GM10847 (cell line): ENCODE measurements around the gene NLGN4Y.

ENCODE experiments used
- POLR2A ChIP-seq: IDR thresholded peaks from 2 replicates; pipeline ENCODE4 v1.6.1; 2011; ENCODE audit not compliant: insufficient read length; ENCODE audit errors: extremely low read depth

The NLGN4Y gene

DNA sequence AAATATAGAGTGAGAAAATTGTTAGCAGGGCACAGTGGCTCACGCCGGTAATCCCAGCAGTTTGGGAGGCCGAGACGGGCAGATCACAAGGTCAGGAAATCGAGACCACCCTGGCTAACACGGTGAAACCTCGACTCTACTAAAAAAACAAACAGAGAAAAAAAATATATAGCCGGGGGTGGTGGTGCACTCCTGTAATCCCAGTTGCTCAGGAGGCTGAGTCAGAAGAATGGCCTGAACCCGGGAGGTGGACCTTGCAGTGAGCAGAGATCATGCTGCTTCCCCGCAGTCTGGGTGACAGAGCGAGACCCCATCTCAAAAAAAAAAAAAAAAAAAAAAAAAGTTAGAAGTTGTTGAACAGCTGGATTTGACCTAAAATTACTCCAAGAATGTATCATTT is 269.3 kb downstream of the NLGN4Y start:
- no peak for TF ChIP-seq POLR2A

DNA sequence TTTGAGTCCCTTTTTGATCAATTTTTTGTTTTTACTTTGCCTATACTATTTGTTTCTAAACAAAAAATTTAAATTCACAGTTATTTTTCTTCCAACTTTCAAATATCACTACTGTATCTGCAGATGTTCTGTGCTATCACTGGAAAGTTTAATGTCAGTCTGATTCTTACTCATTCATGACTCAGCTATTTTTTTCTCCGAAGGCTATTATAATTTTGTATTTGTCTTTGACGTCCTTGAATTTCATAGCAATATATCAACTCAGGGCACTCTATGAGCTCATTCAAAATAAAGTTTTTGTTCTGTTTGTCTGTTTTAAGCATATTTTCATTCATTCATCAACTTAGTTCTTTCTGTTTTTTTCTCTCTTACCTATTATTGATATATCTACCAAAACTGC is 273.7 kb downstream of the NLGN4Y start:
- no peak for TF ChIP-seq POLR2A

DNA sequence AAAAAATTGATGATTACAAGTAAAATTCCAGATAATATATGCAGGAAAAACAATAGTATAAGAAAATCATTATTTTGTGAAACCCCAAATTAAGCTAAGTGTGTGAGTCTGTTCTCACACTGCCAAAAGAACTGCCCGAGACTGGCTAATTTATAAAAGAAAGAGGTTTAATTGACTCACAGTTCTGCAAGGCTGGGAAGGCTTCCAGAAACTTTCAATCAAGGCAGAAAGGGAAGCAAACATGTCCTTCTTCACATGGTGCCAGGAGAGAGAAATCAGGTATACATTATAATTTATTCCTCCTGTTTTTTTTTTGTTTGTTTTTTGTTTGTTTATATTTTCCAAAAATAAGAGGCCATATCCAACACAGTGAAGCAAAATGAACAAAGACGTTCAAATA is 276.8 kb downstream of the NLGN4Y start:
- TF ChIP-seq POLR2A = no peak

DNA sequence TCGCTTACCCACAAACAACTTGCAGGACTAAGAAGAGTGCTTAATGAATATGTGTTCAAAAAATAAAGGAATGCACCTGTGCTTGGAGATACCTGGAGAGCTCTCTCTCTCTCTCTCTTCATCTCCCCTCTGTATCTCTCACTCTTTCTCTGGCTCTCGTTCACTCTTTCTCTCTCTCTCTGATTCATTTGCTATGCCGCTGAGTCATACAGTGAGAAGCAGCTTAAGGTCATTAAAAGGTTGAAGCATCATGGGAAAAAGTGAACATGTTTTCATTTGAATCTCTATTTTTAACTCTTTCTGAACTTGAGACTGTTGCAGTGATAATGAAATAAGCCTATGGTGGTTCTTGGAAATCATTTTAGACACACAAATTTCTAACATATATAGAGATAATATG is 277.8 kb downstream of the NLGN4Y start:
- TF ChIP-seq POLR2A = no peak

DNA sequence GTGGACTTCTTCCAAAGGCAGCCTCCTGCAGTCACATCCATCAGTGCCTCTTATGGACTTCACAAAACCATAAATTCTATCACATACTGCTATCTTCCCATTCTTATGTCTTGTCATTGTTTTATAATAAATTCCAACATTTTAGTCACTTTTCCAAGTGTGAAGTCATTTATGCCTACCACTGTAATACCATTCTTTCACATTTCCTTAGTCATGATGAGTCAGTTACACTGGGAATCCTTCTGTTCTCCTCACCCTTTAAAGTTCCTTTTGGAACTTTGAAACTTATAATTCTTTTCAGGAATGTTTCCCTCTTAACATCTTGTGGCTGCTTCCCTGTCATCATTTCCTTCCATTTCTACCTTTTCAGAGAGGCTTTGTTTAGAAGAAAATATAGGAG is 279.7 kb downstream of the NLGN4Y start:
- TF ChIP-seq POLR2A = no peak

DNA sequence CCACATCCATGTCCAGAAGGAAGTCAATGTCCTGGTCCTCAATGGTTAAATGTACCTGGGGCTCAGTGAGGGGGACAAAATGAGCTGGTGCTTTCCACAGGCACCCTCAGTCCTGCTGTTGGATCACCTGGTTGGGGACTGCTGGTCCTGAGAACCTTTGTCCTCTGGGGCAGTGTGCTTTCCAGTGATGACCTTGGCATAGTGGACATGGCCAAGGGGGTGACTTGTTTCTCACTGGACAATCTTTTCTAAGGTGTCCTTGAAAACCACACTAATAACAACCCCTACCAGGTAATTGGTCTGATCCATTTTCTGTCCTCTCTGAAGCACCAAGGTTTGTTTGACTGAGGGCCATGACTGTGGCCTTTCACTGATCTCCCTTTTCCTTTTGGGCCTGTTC is 294.1 kb downstream of the NLGN4Y start:
- TF ChIP-seq POLR2A = no peak

DNA sequence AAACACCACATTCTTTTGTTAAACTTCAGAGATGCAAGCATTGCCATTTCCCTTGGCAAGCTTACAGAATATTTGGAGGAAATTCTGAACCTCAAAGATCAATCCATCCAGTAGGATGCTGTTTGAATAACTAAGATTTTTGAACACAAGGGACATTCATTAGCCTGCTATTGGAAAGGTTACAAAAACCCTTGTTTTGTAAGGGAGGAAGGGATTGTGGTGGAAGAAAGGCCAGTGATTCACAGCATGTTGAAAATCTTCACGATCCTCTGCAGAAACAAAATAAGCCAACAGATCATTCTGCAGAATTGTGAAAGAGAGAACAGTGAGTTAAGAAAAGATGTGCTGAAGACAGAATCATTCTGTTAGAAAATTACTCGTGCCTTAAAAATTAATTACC is 297.9 kb downstream of the NLGN4Y start:
- TF ChIP-seq POLR2A = no peak

DNA sequence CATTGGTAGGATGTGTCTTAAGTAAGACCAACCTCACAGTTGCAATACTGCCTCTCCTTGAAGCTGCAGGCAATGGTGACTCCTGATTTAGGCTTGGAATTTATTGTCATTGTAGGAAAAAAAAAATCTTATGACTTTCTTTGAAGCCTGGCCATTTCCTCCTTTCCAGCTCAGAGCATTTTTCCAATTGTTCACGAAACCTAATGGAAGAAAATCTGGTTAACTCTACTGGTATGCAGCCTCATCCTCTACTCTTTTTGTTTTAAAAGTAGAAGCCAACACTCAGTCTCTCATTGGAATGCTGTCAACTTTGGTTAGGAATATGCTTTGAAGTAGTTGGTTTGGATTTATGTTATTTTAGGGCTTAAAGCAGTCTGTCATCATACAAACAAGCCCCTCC is 298.6 kb downstream of the NLGN4Y start:
- TF ChIP-seq POLR2A = no peak

DNA sequence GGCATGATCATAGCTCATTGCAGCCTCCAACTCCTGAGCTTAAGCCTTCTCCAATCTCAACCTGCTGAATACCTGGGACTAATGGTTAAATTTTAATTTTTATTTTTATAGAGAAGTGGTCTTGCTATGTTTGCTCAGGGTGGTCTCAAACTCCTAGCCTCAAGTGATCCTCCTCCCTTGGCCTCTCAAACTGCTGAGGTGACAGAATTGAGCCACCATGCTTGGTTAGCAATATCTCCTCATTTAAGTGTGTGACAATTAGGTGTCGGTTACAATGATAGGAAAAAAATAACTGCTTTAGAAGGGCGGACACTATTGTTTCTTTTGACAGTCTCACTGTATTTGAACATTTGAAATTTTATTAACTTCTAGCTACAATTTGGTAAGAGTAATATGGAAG is 300.3 kb downstream of the NLGN4Y start:
- no peak for TF ChIP-seq POLR2A

DNA sequence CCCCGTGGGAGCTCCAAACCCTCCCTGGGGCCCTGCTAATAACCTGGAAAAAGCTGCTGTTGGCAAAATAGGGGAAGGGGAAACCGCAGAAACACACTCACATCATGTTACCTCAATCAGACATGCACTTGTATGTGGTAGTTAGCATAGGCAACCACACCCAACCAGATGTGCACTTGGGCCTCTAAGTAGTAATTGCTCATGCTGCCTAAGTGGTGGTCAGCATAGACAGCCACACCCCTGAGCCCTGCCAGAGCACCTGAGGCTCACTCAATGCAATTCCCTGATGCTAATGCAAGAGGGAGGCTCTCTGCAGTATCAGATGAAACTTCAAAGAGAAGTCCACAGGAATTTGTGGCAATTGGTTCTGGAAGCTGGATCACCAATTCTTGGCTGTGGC is 301.4 kb downstream of the NLGN4Y start:
- no peak for TF ChIP-seq POLR2A

DNA sequence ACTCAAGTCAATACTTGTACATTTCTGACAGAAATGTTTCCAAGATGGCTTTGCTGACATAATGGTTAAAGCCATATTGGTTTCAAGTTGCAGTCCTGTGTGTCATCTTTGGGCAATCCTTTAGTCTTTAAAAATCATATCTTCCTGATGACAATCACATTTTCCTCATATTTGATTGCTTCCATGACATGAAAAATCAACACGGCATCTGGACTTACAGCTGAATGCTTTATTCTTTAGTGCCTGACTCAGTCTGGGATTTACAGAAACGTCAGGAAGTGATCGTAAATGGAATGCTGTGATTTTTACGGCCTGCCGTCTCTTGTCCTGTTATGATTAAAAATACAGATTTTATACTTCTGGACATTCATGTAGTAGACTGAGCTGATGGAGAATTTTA is 304.2 kb downstream of the NLGN4Y start:
- no peak for TF ChIP-seq POLR2A

DNA sequence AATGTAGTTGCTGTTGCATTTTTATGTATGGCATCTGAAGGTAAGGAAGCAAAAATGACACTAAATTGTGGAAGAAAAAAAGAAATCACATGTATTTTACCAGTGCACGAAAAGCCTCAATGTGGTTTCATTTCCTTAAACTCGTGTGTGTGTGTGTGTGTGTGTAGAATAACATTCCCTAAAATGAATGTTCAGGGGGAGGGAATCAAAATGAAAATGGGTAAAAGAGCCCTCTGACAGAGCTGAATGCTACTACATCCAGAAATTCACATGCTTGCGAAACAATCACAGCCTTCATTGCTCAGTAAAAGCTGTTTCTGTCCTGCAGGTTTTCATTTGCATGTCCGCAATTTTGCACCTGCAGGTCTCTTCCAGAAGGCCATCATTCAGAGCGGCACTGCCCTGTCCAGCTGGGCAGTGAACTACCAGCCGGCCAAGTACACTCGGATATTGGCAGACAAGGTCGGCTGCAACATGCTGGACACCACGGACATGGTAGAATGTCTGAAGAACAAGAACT is 305.1 kb downstream of the NLGN4Y start:
- TF ChIP-seq POLR2A = no peak

DNA sequence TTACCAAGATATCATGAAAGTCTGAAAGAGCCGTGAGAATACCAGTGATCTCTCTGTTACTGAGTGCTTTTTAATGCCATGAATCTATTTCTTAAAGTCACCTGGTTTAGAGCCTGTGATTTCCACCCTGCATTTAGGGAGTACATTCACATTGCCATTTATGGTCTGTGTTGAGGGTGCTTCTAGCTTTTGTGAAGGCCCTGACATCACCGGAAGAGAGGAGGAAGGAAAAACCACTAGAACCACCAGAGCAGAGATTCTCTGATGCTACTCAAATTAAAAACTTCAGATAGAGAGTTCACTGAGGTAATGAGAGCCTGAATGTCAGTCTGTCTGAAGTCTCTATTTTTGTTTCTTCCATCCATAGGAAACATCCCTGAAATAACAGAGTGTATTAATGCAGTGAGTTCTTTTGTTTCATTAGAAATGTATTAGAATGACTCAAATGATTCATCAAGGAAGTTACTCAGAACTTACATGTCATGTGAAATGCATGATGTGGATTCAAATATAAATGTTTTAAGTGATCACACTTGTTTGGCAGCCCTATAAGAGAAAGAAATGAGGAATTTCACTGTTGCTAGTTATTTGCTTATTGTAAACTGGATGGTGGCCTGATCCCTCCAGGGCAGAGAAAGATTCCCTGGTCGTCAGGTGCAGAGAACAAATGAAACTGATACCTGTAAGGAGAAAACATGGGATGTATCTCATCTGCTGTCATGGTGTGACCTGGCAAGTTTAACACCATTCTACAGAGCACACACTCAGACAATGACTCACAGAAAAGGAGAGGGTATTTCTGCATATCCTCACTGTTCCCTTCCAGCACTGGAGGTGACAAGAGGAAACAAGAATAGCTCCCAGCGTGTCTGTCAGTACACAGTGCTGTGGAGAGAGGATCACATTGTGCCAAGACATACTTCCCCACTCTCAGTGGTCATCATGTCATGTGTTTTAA is 310.1 kb downstream of the NLGN4Y start:
- TF ChIP-seq POLR2A = no peak

DNA sequence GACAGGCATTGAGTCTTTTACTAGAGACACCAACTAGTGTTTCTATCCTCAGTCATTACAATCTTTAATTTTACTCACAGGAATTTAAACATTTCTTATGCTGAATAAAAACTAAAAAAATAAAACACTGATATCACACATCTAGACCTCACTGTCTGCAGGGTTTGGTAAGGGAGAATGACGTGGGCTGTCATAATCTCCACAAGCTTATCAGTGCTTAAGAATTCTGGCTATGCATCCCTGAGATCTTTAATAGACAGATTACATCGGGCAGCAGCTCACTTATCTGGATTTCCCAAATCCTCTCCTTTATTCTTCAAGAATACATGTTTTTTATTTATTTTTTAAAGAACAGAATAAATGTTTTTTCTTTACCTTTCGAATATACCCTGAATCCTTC is 313.1 kb downstream of the NLGN4Y start:
- no peak for TF ChIP-seq POLR2A

DNA sequence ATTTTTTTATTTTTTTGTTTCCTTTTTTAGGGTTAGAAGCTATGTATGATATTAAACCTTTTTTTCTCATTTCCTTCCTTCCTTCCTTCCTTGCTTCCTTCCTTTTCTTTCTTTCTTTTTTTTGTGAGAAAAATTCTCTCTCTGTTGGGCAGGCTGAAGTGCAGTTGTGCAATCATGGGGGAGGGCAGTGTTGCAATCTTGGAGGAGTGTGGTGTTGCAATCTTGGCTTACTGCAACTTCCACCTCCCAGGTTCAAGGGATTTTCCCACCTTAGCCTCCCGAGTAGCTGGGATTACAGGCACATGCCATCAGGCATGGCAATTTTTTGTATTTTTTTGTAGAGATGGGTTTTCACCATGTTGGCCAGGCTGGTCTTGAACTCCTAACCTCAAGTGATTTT is 326.4 kb downstream of the NLGN4Y start:
- no peak for TF ChIP-seq POLR2A

DNA sequence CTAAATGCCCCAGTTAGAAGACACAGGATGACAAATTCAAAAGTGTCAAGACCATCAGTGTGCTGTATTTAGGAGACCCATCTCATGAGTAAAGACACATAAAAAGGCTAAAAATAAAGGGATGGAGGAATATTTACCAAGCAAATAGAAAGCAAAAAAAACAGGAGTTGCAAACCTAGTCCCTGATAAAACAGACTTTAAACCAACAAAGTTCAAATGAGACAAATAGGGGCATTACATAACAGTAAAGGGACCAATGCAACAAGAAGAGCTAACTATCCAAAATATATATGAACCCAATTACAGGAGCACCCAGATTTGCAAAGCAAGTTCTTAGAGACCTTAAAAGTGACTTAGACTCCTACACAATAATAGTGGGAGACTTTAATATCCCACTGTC is 336.1 kb downstream of the NLGN4Y start:
- no peak for TF ChIP-seq POLR2A

DNA sequence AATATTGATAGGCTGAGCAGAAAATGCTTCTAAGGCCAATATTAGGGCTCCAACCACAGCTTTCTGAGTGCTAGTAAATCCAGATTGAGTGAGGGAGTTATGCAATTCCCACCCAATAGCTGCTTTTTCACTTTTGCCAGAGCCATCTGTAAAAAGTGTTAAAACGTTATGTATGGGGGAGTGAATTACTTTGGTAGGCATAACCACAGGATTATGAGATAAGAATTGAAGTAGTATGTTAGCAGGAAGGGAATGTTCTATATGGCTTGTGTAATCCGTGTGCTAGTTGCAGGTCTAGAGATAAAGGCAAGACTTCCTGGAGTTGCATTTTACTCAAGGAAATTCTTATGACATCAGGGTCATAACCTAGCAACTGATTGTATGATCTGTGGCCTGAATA is 347.6 kb downstream of the NLGN4Y start:
- no peak for TF ChIP-seq POLR2A
